HG02852 (cell line): ENCODE results near the gene VTI1A.
"Not testable (repeated sequence)": the region's sequence is repeated elsewhere in the genome, so short reads cannot be mapped to it uniquely, and the experiment has no call there.

ENCODE experiments used
- ATAC-seq: cut with Tn5 transposase; IDR thresholded peaks from one replicate; pipeline ENCODE4 v1.9.1; 2021; ENCODE audit warnings: mild to moderate bottlenecking, moderate library complexity; ENCODE audit not compliant: unreplicated experiment

VTI1A gene

DNA sequence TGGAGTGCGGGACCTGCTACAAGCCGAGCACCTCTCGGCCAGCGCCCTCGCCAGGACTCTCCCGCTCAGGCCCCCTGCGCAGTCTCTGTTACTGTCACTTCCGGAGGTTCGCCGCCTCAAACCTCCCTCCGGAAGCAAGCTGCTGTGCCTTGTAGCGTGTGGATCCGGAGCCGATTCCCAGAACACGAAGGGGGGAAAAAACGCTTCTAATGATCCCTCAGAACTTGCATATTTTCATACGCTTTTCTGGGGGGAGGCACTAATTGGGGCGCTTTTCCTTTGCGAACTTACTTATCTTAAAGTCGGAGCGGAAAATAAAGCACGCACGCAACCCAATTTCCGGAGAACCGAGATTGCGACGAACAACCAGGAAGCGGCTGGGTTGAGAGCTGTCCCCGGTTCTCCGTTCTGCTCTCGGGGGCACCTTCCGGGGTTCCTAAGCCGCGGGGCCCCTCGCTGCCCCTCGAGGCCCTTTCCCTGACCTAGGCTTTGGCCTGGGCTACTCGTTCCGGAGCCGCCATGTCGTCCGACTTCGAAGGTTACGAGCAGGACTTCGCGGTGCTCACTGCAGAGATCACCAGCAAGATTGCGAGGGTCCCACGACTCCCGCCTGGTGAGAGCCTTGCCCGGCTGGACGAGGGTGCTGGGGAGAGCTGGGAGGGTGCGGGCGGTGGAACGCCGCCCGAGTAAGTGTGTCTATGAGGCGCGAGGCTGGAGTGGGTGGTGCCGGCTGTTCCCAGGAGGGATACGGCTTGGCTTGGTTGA, at the start of gene VTI1A, which contains the start of gene ZDHHC6:
TSS of gene VTI1A (plus strand) at position 361 of the 765 bp plus-strand sequence. CDS start at position 520, 159 bp downstream.
TSS of gene ZDHHC6 (minus strand) at position 60 of the 765 bp plus-strand sequence. CDS start 1,478 bp downstream, outside the sequence.
- ATAC-seq: peak; percentile 91

DNA sequence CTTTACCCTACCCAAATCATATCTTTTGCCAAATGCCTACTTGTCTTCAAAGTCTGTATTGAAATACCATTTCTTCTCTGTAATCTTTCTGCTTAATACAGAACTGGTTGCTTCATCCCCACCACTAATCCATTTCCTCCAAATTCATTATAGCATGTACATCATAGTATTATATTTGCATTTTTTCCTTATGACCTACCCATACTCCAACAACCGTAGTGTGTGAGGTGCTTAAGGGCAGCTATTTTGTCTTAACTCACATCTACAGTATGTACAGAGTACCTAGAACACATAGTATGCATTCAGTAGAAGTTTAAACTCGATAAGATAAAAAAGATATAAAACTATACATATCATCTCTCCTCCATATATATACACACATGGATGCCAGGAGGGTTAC, 49.4 kb upstream of the VTI1A start:
- no peak for ATAC-seq

DNA sequence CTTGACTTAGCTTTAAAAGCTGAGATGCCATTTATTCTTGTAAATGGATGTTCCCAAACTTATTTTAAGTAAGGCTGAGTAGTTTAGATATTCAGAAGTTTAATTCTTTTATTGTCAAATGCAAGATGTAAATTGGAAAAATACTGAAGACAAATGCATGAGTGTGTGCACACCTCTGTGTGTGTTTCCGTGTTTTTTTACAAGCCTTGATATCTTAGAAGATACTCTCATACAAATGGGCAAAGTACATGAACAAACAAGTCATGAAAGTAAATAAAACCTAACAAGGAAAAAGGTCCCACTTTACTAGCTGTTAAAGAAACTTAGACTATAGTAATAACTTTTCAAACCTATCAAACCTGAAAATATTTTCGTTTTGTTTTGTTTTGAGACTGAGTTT, 44.1 kb upstream of the VTI1A start:
- no peak for ATAC-seq

DNA sequence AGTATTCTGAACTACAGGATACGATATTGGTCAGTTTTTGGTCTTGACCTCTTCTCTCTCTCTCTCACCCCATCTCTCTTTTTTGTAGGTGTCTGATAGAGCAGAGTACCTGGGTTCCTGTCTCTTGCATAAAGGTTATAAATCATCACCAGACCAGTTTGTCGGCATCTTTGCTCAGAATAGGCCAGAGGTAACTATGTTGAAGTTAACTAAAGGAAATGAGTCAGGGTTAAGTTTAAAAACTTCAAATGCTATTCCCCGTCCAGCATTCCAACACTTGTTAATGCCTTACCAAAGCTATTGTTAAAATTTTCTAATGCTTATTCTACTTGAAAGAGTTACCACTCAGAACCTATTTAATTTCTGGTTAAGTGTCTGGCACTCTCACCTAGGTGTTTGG, 42.4 kb upstream of the VTI1A start:
- no peak for ATAC-seq

DNA sequence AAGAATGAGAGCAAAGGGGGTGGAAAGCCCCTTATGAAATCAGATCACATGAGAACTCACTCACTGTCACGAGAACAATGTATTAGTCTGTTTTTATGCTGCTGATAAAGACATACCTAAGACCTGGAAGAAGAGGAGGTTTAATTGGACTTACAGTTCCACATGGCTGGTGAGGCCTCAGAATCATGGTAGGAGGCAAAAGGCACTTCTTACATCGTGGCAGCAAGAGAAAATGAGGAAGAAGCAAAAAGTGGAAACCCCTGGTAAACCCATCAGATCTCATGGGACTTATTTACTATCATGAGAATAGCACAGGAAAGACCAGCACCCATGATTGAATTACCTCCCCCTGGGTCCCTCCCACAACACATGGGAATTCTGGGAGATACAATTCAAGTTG, 40.2 kb upstream of the VTI1A start:
- ATAC-seq: not testable (repeated sequence)

DNA sequence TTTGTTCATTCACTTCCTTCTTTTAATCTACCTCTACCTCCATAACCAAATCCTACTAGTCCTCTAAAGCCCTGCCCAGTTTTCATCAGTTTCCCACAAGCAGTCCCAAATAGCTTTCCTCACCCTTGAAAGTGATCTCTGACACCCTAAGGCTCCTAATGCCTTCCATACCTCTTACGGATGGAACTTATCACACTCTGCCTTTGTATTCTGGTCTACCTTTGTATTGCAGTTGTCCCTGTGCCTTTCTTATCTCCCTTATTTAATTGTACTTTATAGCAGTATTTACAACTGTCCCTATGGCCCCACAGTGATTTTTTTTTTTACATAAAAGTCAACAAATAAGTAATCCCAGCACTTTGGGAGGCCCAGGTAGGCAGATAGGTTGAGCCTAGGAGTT, 39.3 kb upstream of the VTI1A start:
- ATAC-seq: no peak

DNA sequence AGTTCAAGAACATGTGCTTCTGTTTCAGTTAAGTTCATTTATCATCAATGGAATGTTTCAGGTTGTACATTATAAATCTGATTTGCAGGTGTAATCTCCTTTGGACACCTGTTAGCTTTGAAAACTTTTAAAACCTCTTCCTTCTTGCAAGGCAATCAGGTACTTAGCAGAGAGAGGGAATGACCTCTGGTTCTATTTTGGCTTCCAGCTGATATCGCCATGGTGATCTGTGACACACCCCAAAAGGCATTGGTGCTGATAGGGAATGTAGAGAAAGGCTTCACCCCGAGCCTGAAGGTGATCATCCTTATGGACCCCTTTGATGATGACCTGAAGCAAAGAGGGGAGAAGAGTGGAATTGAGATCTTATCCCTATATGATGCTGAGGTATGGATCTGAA, 37.7 kb upstream of the VTI1A start:
- no peak for ATAC-seq

DNA sequence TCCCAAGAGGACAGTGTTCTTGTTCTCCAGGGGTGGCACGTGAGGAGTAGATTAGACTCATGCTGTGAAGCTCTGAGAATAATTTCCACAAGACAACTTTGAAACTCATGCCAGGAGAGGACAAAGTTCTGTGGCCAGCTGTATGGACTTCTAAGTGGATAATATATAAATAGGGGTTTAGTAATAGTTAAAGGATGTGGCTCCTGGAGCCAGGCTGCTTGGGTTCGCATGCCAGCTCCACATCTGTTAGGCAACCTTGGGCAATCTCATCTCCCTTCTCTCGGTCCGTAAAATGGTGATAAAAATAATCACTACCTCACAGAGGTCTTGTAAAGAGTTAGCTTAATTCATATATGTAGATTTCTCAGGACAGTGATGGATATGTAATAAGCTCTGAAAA, 37.3 kb upstream of the VTI1A start:
- no peak for ATAC-seq

DNA sequence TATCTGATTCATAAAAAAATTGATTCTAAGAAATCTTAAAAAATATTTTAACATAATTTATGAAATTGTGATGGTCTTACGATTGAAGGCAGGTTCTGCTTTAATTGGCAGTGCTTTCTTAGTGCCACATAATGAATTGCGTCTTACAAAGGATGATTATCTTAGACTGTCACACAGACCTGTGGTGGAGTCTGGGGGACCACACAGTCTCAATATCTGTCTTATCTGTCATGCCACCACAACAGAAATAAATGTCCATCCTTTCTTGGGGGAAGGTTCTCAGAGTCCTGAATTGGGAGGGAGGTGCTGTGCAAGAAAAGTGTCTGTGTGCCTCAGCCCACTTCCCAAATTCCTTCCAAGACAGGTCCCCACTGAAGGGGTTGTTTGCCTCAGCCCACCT, 34.3 kb upstream of the VTI1A start:
- no peak for ATAC-seq

DNA sequence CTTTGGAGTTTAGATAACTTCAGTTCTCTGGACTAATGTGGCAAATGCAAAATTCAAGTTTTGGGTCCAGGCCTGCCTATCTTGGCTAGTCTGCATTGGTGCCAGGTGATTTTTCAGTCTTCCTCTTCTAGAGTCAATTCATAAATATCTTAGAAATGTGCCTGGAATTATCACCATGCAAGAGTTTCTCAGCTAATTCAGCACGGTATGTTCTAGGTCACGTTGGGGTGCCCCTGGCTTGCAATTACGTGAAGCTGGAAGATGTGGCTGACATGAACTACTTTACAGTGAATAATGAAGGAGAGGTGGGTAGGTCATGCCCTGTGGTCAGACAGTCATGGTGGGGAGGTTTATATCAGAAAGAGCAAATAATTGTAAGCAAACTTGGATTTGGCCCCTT, 25.3 kb upstream of the VTI1A start:
- no peak for ATAC-seq

DNA sequence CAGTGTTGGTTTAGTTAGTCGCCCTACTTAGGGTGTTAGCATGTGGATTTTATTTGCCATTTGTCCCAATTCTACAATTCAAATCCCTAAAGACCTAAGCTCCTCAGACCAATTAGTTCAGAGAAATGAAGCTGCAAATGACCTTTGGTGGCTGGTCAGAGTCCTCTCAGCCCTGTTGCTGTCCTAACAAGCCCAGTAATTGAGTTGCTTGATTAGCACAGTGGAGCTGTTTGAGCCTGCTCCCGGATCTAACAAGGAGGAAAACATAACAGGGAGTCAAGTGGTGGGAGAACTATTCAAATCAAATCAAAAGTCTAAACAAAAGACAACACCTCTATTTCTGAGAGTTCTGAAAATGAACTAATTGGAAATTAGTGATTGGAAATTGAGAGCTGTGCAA, 22.4 kb upstream of the VTI1A start:
- no peak for ATAC-seq

DNA sequence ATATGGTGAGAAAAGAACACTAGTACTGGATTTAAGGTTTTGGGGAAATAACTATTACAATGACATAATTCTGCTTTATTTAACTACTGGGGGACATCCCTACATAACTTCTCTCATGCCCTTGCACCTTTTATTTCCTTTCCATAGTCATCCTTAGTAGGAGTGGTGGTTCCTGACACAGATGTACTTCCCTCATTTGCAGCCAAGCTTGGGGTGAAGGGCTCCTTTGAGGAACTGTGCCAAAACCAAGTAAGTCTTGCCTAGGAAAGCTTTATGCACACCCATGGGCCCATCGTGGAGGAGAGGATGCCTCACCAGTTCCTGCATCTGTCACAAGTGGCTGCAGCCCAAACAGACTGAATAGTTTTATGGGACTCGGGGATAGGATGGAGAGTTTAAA, 20.9 kb upstream of the VTI1A start:
- ATAC-seq: no peak

DNA sequence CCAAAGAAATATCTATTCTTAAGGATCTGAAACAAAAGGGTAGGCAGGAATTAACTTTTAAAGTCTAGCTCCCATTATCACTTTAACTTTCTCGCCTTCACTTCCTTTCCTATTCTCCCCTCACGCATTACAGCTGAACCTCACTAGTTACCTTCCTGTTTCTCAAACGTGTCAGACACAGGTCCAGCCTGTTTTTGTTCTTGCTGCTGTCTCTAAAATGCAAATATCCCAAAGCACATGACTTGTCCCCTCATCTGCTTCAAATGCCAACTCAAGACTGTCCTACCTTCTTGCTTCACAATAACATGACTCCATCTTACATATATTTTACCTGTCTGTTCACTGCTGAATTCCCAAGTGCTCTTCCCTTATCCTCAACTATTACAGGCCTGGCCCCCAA, 17.9 kb upstream of the VTI1A start:
- ATAC-seq: no peak

DNA sequence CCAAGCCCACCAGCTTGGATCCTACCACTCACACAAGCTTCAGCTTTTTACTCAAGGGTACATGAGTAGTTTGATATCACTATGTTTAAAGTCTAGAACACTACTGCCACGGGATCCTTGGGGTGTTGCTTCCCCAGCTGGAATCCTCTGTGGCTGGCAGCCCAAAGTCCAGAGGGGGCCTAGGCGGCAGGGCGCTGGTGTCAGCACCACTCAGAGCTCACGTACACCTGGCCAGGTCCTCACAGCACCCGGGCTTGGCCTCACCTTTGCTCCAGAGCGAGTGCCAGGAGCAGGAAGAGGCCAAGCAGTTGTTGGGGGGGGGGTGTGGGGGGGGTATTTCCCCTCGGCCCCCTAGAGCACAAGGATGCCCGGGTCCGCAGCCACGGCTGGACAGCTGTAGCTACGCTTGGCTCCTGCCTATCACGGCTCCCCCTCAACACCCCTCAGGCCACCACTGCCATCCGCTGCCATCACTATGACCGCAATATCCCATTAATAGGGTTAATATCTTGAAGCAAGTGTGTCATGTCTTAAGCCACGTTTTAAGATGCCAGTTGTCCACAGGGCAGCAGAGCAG, 17.3 kb upstream of the VTI1A start:
- ATAC-seq: no peak

DNA sequence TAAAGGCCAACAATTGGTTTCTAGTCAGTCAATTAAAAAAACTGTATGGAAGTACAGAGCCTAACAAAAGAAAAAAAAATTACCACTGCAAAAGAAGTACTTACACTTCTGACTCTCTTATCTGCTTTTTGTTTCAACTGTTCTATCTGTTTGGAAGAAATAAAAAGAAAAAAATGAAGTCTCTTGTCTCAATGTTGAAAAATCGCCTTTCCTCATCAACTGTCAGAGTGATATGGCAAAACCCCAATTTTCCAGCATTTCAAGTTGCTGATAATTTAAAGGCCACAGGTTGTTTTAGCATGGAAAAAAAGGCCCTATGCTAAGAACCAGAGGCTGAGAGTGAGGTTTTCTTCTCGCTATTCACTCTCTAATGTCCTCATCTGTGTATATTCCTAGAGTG, 13.9 kb upstream of the VTI1A start:
- ATAC-seq: no peak

DNA sequence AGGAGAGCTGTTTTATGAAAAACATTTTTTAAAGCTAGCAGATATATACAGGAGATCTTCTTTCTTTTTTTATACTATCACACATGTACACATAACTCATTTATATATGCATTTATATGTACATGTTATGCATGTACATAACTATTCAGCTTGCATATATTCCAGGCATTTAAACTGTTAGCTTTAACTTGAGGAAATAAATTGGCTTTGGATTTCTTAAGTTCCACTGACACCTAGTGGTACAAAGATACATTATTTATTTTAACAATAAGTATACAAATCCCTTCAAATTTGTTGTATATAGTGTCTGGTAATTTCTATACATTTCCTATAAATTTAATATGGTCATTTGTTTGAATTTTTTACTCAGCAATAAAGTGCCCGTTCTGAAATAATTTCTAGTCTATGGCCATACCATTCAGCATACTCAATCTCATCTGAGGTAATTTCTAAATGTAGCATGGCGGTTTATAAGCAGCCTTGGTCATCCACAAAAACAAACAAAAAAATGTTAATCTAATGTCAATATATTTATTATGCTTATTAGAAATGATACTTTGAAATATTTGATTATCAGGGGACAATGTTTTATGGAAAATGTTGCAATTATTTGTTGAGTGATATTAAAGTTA, 11.9 kb upstream of the VTI1A start:
- no peak for ATAC-seq

DNA sequence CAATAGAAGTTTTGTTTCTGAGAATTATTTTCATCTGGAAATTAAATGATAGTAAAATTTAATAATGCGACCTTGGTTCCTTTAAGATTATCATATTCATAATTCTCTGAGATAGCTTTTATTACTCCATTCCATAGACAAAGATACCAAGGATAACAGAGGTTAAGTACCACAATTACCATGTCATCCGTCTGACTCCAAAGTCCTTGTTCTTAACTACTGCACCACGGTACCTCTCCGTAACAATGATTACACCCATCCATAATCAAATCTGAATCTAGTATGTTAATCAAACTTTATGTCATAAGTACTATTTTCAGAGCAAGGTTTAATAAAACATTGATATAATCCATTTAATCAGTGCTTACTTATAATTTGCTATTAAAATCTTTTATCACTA, 8.7 kb upstream of the VTI1A start:
- no peak for ATAC-seq

DNA sequence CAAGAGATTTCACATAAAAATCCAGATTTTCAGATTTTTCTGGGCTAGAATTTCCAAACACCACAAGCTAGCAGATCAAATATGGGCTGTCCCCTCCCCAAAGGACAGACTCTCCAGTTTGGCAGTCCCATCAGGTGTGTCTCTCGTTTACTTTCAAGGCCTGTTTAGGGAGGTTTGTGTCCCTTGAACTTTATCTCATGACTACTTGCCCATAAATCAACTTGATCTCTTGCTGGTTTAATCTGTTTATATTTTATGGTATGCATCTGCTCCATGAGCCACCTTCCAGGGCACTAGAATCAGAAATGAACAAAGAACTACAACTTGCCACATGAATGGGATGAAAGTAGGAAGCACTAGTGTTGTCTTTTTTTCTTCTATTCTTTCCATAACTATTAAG, 5.5 kb upstream of the VTI1A start:
- ATAC-seq: no peak

DNA sequence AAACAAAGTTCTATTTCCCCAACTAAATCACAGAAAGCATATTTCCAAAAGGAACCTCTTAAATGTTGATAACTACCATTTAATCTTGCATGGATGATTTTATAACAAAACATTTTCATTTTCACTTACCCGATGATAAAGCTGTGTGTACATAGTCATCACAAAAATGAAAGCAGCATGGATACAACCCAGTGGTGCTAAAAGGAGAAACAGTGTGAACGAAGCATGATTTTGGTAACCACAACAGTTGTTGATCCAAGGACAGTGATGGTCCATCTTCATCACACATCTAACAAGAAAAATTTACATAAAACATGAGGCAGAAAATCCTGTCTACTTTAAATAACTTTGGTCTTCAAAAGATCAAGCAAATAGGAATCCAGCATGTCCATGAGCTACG, 5.0 kb upstream of the VTI1A start:
- ATAC-seq: no peak

DNA sequence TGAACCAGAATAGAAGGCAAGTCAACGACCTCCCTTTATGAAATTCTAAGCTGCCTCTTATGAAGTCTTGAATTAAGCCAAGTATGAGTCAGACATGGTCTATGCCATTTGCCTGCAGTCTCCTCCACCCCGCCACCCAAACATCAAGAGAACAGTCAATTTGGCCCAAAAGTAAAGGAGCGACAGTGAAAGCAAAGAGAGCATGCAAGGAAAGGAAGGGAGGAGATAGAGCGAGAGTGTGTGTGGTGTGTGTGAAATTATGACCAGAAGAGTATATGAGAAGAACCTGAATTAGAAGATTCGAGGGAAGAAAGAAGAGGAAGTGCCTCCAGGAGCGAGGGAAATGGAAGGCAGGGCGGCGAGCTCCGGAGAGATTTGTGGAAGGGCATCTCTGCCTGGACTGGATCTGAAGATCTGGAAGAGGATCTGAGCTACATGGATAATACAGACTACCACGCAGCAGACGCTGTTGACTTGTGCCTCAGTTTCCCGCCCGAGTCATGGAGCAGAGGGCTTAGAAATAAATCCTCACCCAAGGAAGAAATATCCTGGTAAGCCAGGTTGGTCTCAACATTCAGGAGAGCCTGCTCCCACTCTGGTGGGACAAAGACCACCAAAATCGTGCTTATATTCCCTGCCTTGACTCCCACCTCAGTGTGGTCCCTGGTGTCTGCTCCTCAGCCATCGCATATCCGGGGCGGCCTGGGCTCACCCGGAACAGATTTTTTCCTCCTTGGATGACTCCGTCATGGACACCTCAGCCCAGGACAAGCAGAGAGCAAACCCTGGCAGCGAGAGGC, 760 bp upstream of the VTI1A start:
- no peak for ATAC-seq

DNA sequence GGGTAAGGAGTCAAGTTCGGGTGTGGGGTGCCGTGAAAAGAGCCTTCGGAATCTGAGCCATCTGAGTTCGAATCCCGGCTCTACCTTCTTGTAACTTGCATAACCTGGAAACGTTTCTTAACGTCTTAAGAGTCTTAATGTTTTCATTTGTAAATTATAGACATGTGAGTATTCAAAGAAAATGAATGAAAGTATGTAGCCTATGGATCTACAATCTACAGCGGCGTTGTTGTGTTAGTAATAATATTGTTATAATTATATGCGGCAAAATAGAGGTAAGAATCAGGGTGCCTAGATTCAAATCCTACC, 559 bp downstream of the VTI1A start:
- ATAC-seq: no peak

DNA sequence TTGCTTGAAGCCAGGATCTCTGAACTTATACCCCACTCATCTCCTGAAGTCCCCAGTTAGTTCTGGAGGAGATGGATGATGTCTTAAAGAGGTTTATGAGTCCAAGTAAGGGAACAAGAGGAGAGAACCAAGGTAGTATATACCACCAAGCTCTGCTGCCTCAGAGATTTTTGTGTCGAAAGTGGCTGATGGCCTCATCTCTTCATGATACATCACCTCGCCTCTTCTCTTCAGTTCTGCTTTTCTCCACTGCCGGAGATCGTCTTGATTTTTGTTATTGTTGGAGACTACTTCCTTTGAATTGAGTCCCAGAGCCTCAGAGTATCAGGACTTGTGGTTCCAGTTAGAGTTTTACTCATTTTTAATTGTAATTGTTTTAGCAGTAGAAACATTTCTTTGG, 1.9 kb downstream of the VTI1A start:
- ATAC-seq: no peak
